ENCODE results near the gene TEF. TPM values are rescaled to one million over a fixed set of nuclear protein-coding genes. Genes with fewer than 3 reads are reported as not detected.

TEF gene, protein sequence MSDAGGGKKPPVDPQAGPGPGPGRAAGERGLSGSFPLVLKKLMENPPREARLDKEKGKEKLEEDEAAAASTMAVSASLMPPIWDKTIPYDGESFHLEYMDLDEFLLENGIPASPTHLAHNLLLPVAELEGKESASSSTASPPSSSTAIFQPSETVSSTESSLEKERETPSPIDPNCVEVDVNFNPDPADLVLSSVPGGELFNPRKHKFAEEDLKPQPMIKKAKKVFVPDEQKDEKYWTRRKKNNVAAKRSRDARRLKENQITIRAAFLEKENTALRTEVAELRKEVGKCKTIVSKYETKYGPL
- 9.5 and 21.8 TPM in 2 replicates for total RNA-seq

DNA sequence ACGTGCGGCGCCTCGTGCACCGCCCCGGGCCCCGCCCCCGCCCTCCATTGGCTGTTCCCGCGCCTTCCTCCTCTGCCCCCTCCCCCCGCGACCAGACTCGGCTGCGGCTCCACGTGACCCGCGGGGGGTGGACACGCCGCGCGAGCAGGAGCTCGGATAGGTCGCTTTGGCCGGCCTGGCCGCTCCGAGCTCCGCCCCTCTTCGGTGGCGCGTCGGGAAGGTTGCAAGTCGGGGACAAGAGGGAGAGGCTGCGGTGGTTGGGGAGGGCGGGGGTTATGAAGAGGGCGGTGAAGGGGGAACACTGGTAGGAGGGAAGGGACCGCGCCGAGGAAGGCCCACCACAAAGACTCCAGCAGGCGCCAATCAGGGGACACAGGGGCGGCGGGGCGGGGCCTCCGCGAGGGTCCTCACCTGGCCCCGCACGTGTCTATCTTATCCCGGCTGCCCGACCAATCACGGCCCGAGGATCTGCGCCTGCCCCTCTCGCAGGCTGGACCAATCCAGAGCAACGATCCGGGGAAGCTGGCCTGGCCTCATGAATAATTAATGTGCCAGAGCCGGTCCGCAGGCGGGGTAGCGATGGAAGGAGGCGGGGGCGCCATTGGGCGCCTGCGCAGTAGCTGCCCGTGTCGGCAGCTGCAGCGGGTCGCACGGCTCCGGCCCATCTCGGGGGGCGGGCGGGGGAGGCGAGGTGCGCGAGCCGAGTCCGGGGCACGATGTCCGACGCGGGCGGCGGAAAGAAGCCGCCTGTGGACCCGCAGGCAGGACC lies at the start of gene TEF:
Gene TEF, plus strand, starts transcription at position 614 of the 769 bp plus-strand sequence. Its CDS starts 103 bp downstream, at position 717.

DNA sequence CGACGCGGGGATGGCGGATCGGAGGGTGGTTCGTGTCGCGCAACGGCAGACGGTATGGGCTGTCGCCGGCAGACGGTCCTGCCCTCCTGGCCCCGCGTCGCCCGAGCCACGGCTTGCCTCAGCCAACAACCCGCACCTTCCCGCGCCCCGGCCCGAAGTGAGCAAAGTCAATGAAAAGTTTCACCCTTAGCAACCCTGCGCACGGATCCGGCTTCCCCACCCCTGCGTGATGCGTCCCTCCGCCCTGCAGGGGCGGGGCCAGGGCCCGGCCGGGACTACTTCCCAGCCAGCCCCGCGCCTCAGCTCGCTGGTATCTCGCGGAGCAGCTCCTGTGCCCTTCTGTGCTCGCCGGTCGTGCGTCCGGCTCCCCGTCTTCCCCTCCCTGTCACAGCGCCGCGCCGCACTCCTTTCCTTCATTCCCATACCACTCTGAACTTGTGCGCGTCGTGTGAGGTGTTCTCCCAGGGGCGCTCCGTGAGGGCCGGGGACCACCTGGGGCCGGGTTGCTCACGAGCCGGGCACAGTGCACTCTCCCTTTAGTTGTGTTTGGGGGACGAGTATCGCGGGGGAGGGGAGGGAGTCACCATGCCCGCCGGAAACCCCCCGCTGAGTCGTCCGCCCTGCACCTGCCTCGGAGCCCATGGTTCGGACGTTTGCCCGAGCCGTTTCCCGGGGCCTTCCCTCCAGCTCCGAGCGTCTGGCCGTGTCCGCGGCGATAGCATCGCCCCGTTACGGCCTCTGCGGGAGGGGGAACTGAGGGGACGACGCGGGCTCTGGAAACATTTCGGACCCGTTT lies 65.1 kb downstream of the TEF start, which contains the start of gene TOB2:
Gene TOB2, minus strand, starts transcription at position 163 of the 796 bp plus-strand sequence. CDS start 9,456 bp downstream, outside the sequence.

Other genes starting within 250 kb of the TEF start
- 25.1 and 25.6 TPM in 2 replicates for gene L3MBTL2, start 176.6 kb upstream of the TEF start, total RNA-seq
- 0.73 and 5.0 TPM in 2 replicates for gene CHADL, start 141.0 kb upstream of the TEF start, total RNA-seq
- 62.0 and 67.6 TPM in 2 replicates for gene RANGAP1, start 95.8 kb upstream of the TEF start, total RNA-seq
- 39.6 and 86.8 TPM in 2 replicates for gene ZC3H7B, start 80.4 kb upstream of the TEF start, total RNA-seq
- 23.7 and 49.0 TPM in 2 replicates for gene TOB2, start 64.9 kb downstream of the TEF start, total RNA-seq
- gene PHF5A, start 86.8 kb downstream of the TEF start, total RNA-seq: 54.7 and 68.1 TPM in 2 replicates
- gene ACO2, start 87.2 kb downstream of the TEF start, total RNA-seq: 68.7 and 93.6 TPM in 2 replicates
- gene POLR3H, start 162.5 kb downstream of the TEF start, total RNA-seq: 25.7 and 28.6 TPM in 2 replicates
- 20.5 and 30.9 TPM in 2 replicates for gene CSDC2, start 179.1 kb downstream of the TEF start, total RNA-seq
- gene PMM1, start 207.9 kb downstream of the TEF start, total RNA-seq: 34.4 and 45.1 TPM in 2 replicates
- gene DESI1, start 239.1 kb downstream of the TEF start, total RNA-seq: 11.3 and 13.4 TPM in 2 replicates
- gene XRCC6, start 239.4 kb downstream of the TEF start, total RNA-seq: 298 and 490 TPM in 2 replicates